HG03175 (cell line): Measurements from ENCODE around the gene DOCK2.
"Not testable (repeated sequence)": the region's sequence is repeated elsewhere in the genome, so short reads cannot be mapped to it uniquely, and the experiment has no call there.

ENCODE experiments used
- ATAC-seq: cut with Tn5 transposase; IDR thresholded peaks from one replicate; pipeline ENCODE4 v1.9.1; 2021; ENCODE audit warnings: mild to moderate bottlenecking, moderate library complexity; ENCODE audit not compliant: unreplicated experiment

The DOCK2 gene

GRCh38 chr5:169717288-169717687 is 80.2 kb downstream of the DOCK2 start:
- no peak for ATAC-seq

DNA sequence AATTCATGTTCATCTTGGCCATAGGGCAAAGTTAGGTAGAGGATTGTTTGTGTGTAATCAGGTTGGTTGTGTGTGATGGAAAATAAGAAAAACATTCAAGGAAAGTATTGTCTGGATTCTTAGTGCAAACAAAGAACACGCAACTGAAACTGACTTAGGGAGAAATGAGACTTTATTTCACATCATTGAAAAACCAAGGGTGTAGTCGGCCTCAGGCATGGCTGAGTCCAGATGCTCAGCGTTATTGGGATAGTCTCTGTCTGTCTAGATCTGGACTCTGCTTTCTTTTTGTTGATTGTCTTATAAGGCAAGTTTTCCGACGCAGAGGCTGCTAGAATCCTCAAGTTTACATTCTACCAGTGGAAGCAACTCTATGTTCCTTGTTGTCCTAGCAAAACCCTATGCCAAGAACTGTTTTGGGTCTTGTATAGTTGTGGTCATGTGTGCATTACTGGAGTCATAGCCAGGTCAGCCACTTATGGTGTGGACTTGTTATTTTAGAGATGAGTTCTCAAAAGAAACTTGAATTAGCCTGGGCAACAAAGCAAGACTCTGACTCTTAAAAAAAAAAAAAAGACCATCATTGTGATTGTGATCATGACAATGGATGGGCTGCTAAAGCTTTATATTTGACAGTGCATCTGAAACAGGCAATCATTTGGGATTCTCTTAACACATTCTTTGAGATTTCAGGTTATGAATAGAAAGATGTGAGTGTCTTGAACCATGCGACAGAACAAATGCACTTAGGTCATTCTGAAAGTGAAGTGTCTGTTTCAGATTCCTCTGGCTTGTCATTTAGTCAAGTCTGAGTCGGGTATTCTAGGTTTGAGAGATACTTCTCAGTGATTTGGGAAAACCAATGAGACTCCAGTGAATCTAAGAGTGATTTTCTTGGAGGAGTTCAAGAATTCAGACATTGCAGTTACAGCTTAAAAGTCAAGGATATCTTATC is 82.6 kb downstream of the DOCK2 start:
- ATAC-seq = no peak

GRCh38 chr5:169721771-169722170 is 84.7 kb downstream of the DOCK2 start:
- ATAC-seq = no peak

- no peak for ATAC-seq
These were observed 86.2 kb downstream of the DOCK2 start for GRCh38 chr5:169723103-169723831.

- ATAC-seq = no peak
These were observed 87.4 kb downstream of the DOCK2 start for GRCh38 chr5:169724303-169725087.

- ATAC-seq = not testable (repeated sequence)
These were observed 88.6 kb downstream of the DOCK2 start for GRCh38 chr5:169725665-169726064.

- ATAC-seq = no peak
These were observed 91.3 kb downstream of the DOCK2 start for GRCh38 chr5:169728418-169728817.

- no peak for ATAC-seq
These were observed 94.1 kb downstream of the DOCK2 start for GRCh38 chr5:169731221-169731620.

- ATAC-seq = no peak
These were observed 95.8 kb downstream of the DOCK2 start for GRCh38 chr5:169732841-169733240.

DNA sequence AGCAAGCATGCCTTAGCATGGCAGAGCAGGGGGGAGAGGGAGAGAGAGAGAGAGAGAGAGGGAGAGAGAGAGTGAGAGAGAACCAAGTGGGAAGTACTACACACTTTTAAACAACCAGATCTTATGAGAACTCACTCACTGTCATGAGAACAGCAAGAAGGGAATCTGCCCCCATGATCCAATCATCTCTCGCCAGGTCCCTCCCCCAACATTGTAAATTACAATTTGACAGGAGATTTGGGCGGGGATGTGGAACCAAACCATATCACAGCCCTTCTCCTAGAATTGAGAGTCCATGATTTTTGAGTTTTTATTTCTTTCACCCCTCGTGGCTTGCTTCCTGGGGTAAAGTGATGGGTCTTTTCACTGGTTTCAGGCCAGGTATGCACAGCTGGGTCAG is 98.8 kb downstream of the DOCK2 start:
- no peak for ATAC-seq

DNA sequence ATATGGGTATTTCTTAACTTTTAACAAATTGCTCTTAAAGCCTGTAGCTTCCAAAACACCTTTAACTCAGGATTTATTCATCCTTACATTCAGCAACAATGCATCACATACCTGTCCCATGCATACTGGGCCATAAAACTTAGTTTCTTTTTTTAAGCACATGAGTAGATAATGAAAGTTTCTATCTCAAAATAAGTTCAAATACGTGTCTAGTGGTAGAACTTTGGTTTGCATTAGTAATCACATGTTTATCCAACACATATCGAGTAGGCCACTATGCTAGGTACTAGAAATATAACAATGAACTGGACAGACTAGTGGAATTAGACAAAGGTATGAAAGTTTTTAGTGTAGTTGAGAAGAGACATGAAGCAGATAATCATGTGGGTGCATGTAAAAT is 99.6 kb downstream of the DOCK2 start:
- ATAC-seq = no peak

DNA sequence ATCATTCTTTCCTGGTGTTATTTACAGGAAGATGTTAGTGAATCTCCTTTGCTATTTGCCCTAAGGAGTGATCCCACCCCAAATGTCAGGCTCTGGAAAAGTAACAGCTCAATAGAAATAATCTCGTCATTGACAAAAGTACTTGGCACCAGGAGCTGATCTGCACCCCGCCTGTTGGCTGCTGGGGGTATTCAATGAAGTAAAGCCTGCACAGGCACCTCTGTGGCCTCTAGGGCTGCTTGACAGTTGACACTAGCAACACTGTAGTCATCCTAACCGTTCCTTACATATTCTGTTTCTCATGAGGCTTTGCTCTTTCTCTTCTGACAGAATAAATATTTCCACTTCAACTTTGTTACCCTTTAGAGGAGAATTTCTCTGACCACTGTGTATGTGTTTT is 103.4 kb downstream of the DOCK2 start:
- ATAC-seq = no peak

DNA sequence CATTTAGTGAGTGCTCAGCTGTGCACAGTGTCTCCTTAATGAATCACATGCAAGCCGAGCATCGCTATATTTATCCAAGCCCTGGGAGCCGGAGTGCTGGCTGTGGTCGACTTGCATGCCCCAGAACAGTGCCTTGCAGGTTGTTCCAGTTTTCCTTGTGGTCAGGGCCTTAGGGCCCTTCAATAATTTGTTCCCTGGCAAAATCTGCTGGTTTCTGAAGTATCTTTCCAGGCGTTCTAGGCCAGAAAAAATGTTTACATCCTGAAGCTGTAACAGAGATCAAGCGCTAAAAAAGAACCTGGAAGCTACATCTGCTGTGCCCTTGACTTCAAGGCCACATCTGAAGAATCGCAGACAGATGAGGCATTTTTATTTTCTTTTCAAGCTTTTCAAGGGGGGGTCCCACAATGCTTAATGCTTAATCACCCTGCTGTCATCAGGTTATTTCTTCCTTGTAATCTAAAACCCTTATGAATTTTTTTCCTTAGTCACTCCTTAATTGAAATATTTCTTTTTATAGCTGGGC is 105.8 kb downstream of the DOCK2 start:
- no peak for ATAC-seq

DNA sequence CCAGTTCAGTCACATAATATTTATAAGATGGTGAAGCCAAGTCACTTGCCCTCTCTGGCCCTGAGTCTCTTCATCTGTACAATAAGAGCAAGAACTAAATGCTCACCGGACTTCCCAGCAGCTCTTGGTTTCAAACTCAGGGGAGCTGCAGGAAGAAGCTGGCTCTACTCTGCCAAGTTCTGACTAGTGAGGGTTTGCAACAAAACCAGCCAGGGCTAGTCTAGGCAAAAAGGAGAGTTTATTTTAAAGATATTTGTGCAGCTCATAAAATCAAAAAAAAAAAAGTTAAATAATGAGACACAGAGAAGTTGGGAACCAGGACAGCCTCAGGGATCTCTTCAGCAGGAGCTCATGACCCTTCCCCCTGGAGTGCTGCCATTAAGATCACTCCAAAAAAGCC is 107.3 kb downstream of the DOCK2 start:
- ATAC-seq = no peak

- no peak for ATAC-seq
These were observed 108.5 kb downstream of the DOCK2 start for GRCh38 chr5:169745441-169746146.

DNA sequence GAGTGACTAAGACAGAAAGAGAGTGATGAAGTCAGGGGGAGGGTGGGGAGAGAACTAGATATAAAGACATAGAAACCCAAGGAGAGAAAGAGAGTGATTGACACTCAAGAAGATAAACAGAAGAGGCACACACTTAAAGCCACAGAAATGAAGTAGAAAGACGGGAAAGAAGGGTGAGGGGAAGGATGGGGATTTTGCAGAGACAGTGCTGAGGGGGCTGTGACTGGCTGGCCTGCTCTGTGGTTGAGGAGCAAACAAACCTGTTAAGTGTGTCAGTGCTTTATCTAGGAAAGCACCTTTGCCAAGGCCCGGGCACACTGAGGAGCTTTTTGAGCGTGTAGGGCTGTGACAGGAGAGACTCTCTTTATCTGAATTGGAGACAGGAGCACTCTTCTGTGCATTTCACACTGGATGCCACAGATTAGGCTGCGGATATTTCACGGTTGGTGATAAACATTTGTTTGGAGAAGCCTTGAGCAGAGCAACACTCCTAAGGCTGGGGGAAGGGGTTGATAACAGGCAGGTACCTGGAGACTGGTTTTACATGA is 109.1 kb downstream of the DOCK2 start:
- ATAC-seq = no peak

DNA sequence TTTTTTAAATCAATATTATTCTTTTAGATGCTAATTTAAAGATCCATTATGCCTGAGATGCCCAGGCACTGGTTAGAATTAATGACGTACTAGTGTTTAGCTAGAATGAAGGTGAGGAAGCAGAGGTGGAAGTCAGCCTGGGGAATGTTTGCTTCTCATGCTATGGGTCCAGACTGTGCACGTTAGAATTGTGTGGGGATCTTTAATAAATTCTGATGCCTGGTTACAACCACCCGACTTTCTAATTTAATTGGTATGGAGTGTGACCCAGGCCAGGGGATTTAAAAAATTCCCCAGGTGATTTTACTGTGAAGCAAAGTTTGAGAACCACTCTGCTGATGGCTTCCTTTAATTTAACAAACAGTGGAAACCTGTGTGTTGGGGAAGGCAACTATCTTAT is 111.1 kb downstream of the DOCK2 start:
- no peak for ATAC-seq

DNA sequence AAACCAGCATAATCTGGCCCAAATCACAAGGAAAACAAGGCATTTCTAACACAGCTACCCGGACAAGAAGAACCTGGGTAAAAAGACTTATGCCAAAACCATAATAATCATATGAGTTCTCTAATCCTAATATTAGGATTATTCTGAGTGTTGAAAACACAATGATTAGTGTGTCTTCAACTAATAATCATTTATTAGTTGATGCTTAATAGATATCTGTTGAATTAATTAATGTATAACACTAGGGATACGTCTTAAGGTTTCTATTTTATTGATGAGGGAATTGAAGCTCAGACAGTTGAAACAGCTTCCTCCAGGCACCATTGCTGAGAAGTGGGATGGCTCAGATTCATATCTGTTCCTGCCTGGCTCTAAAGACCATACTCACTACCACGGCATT is 112.2 kb downstream of the DOCK2 start:
- ATAC-seq = no peak

DNA sequence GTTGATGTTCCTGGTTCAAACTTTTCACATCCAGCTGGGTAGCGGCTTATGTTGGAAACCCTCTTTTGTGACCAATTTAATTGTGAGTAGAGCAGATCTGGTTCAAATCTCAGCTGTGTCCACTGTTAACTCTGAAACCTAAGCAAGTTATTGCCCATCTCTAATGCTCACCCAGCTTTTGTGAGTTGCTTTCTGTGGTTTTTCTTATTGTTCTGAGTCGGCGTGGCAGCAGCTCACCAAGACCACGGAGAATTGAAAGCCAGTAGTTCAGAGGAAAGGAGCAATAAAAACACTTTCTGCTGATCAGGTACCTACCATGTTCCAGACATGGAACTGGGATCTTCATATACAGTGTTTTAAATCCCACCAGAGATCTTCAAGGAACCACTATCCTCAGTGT is 114.4 kb downstream of the DOCK2 start:
- no peak for ATAC-seq

DNA sequence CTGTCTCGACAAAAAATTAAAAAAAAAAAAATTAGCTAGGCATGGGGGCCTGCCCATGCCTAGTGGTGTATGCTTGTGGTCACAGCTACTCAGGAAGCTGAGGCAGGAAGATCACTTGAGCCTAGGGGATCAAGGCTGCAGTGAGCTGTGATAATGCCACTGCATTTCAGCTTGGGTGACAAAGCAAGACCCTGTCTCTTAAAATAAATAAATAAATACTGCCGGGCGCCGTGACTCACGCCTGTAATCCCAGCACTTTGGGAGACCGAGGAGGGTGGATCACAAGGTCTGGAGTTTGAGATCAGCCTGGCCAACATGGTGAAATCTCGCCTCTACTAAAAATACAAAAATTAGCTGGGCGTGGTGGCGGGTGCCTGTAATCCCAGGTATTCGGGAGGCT is 115.5 kb downstream of the DOCK2 start:
- not testable (repeated sequence) for ATAC-seq
